ENCODE data around the gene GLS.

- TF ChIP-seq POLR2AphosphoS5 (IDR thresholded peaks at IDR 0.05) (no peak), POLR2A (IDR thresholded peaks at IDR 0.05) (no peak), CTCF (IDR thresholded peaks at IDR 0.05) (no peak), EP300 (IDR thresholded peaks at IDR 0.05) (no peak)
These were observed 126.6 kb downstream of the GLS start for GRCh38 chr2:191006997-191007783.
